IMR-90 (cell line): ENCODE data around the gene ZDHHC11B. TPM values are rescaled to one million over a fixed set of nuclear protein-coding genes. Genes with fewer than 3 reads are reported as not detected.

Source experiments
- FOS ChIP-seq: fragments of 150-350 bp; IDR thresholded peaks from 2 replicates; pipeline ENCODE4 v1.6.1; 2016; ENCODE audit warnings: low read depth, low read length
- POLR2A ChIP-seq: IDR thresholded peaks from 2 replicates; pipeline ENCODE4 v1.6.1; 2012; ENCODE audit warnings: mild to moderate bottlenecking, low read depth, low read length
- RCOR1 ChIP-seq: IDR thresholded peaks from 2 replicates; pipeline ENCODE4 v1.6.1; 2012; ENCODE audit warnings: mild to moderate bottlenecking, low read length, improper control_type of control experiment; ENCODE audit not compliant: insufficient replicate concordance
- SMC3 ChIP-seq: fragments of 150-350 bp; IDR thresholded peaks from 2 replicates; pipeline ENCODE4 v1.6.1; 2016; ENCODE audit warnings: low read depth, mild to moderate bottlenecking, antibody characterized with exemption, low read length, moderate library complexity
- polyA plus RNA-seq, 3 experiments: library from polyadenylated mRNA; depleted of rRNA; stranded (reverse); fragments of >200 nt; gene quantifications; 2 replicates each; pipeline ENCODE4 v1.2.3, GENCODE V29; 2012; ENCODE audit warnings: low replicate concordance in 1 of 3
- total RNA-seq: library from RNA; depleted of rRNA; stranded (reverse); fragments of >200 nt; gene quantifications from 2 replicates; pipeline ENCODE4 v1.2.3, GENCODE V29; 2012
- TF ChIP-seq, protein P1 (sequence below): fragments of 150-350 bp; IDR thresholded peaks from 2 replicates; pipeline ENCODE4 v1.6.1; 2016; ENCODE audit warnings: low read depth, mild to moderate bottlenecking, low read length, moderate library complexity, borderline replicate concordance
- TF ChIP-seq, protein P2 (sequence below): fragments of 150-350 bp; IDR thresholded peaks from 2 replicates; pipeline ENCODE4 v1.6.1; 2017; ENCODE audit warnings: mild to moderate bottlenecking, antibody characterized with exemption, low read length, low read depth

Gene ZDHHC11B
- total and polyA plus RNA-seq, 2 of the 4 experiments (the other 2 are of a cell fraction) = 0.12 TPM; not detected in 1

DNA sequence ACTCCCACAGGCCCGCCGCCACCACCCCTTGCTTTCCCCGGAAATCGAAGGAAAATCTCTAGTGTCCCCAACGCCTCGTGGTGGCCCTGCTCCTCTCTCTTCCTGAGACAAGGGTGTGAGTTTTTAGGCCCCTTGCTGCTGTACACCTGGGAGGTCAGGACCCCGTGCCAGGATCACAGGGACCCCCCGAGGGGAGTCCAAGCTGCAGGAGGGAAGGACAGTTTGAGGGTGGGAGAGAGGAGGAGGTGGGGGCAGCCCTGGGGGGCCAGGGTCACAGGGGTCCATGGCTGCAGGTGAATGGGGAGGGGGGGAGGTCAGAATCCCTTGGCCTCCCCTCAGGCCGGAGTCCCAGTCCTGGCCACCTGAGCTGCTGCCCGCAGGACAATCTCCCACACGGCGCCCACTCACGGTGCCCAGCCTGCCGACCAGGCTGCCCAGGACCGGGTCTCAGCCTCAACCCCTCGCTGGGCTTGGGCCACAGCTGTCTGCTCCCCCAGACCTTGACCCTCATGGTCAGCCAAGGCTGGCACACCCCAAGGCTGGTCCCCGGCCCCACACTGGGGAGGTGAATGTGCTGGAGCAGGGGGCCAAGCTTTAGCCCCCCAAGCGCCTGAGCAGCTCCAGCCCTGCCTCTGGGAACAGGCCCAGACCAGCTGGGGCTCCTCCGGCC, 111.2 kb downstream of the ZDHHC11B start (continued):
- TF ChIP-seq, protein P1, sequence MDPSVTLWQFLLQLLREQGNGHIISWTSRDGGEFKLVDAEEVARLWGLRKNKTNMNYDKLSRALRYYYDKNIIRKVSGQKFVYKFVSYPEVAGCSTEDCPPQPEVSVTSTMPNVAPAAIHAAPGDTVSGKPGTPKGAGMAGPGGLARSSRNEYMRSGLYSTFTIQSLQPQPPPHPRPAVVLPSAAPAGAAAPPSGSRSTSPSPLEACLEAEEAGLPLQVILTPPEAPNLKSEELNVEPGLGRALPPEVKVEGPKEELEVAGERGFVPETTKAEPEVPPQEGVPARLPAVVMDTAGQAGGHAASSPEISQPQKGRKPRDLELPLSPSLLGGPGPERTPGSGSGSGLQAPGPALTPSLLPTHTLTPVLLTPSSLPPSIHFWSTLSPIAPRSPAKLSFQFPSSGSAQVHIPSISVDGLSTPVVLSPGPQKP = no peak
- TF ChIP-seq FOS (no peak), SMC3 (no peak), RCOR1 (no peak), POLR2A (no peak)
- TF ChIP-seq, protein P2, sequence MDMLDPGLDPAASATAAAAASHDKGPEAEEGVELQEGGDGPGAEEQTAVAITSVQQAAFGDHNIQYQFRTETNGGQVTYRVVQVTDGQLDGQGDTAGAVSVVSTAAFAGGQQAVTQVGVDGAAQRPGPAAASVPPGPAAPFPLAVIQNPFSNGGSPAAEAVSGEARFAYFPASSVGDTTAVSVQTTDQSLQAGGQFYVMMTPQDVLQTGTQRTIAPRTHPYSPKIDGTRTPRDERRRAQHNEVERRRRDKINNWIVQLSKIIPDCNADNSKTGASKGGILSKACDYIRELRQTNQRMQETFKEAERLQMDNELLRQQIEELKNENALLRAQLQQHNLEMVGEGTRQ = no peak
